ENCODE measurements around the gene SLC5A11.
"Not testable (repeated sequence)": the region's sequence is repeated elsewhere in the genome, so short reads cannot be mapped to it uniquely, and the experiment has no call there.

The SLC5A11 gene

GRCh38 chr16:24845726-24846547 is at the start of gene SLC5A11:
Gene SLC5A11 (plus strand): TSS chr16:24845963. CDS start chr16:24858644, 12,681 bp downstream.
- no peak for DNase-seq (ENCODE audit: low read depth in 2 of 2)

GRCh38 chr16:24800586-24800985 is 45.2 kb upstream of the SLC5A11 start:
- no peak for DNase-seq (ENCODE audit: low read depth in 2 of 2)

- DNase-seq (ENCODE audit: low read depth in 2 of 2), result no peak
Observed at GRCh38 chr16:24801761-24802302, 43.9 kb upstream of the SLC5A11 start.

DNA sequence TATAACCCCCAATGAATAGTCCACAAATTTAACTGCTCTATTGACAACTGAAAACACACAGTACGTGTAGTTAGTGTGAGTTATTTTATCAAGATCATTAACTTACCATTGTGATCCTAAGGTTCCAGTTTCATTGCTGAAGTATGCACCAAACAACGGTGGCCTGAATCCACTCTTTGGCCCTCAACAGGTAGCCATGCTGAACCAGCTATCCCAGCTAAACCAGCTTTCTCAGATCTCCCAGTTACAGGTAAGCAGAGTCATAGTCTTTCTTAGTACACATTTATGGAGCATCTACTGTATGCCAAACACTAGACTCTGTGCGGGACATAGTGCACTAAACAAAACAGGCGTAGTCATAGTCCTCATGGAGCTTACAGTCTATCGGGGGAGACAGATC is 40.3 kb upstream of the SLC5A11 start:
- no peak for DNase-seq (ENCODE audit: low read depth in 2 of 2)

DNA sequence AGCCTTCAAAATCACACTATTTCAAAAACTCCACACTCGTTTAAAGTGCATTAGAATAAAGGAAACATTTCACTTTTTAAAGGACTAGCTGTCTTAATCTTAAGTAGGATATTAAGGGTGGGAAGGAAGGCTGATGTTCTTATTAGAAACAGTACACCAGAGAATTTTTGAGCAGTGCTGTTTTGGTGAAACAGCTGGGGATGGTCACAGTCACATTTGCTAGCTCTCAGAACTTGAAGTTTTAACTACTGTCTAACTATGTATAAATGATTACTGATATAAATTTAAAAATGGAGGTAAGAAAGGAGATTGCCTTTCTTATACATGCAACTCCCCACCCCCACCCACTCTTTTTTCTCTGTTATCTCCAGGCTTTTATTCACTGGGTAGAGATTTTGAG is 38.5 kb upstream of the SLC5A11 start:
- DNase-seq (ENCODE audit: low read depth in 2 of 2), result no peak

DNA sequence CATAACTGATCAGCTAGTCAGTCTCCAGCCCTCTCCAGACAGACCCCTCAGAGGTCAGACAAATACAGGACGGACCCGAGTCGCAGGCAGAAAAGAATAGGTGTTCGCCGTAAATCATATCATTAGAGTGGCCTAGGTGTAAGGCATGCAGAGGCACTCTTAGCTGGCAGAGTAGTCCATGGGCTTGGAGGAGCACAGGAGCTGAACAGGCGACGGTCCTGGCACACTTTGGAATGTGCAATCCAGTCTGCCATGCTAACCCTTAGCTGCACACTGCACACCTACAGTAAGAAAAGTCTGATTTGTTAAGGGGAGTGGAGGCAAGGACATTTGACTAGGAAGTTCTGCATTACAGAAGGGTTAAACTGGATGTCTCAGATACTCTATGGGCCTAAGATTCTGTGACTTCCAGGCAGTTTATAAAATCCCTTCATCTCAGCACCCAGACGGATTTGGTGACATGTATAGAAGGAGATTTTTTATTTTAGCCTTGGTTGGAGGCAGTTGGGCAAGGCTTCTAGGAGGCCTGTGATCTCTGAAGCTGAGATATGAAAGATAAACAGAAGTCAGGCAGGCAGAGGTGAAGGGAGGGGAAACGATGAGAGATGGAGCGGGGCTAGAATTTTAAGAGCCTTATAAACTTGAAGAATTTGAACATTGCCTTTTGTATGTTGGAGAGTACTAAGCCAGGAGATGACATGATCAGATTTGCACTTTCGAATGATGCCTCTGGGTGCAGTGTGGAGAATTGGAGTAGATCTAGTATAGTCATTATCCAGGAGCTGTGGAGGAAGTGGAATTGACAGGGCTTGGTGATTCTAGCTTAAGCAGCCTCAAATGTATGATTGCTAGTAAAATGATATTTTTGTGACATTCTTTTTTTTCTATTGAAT is 34.6 kb upstream of the SLC5A11 start:
- no peak for DNase-seq (ENCODE audit: low read depth in 2 of 2)

- not testable (repeated sequence) for DNase-seq (ENCODE audit: low read depth in 2 of 2)
Observed at GRCh38 chr16:24812813-24813212, 33.0 kb upstream of the SLC5A11 start.

GRCh38 chr16:24815021-24815420 is 30.7 kb upstream of the SLC5A11 start:
- DNase-seq (ENCODE audit: low read depth in 2 of 2), result no peak

- DNase-seq (ENCODE audit: low read depth in 2 of 2), result no peak
Observed at GRCh38 chr16:24816688-24817087, 29.1 kb upstream of the SLC5A11 start.

GRCh38 chr16:24819462-24820040 is 26.2 kb upstream of the SLC5A11 start:
- DNase-seq (ENCODE audit: low read depth in 2 of 2), result no peak

GRCh38 chr16:24820522-24820921 is 25.2 kb upstream of the SLC5A11 start:
- DNase-seq (ENCODE audit: low read depth in 2 of 2), result no peak

DNA sequence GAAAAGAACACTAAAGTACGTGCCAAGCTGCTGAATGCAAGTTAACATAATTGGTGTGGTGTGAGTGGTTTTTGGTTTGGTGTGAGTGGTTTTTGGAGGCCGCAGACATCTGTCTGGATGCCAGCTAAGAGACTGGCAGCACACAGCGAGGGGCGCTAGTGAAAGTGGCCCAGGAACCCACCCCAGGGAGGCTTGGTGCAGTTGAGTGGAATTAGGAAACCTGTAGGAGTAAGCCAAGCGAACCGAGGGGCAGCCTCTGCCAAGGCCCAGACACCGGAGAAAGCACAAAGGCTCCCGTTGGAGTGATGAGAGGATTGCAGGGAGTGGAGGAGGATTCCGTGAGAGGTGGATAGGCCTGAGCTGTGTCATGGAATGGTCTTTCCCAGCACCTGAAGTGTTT is 24.6 kb upstream of the SLC5A11 start:
- no peak for DNase-seq (ENCODE audit: low read depth in 2 of 2)

DNA sequence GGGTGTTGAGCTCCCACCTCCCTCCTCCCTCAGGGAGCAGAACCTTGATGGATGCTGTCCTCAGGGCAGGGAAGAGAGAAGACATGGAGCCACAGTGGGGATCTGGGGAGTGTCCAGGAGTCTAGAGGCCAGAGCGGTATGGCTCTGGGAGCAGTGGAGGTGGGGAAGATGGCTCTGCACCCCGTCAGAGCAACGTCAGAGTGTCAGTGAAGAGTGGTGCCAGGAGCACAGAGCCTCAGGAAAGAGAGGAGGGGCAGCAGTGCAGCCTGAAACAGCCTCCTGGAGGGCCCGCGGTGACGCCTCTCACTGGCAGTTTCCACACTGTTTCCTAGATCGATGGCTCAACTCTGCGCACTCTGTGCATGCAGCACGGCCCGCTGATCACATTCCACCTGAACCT is 23.2 kb upstream of the SLC5A11 start:
- no peak for DNase-seq (ENCODE audit: low read depth in 2 of 2)

DNA sequence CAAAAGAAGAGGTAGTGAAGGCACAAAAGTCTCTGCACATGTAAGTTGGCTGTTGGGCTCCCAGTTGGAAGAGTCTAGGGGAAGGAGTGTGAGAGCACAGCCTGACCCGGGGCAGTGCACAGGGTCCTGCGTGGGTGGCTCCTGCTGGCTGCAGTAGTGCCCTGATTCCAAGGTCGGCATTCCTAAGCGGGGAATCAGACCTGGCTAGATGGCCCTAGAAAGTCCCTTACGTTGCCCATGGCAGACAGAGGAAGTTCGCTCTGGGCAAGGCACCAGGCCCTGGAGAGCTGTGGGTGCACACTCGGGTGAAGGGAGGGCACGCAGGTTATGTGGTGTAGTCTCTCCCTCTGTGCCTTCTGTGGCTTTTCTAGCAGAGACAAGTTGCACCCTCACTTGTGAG is 22.8 kb upstream of the SLC5A11 start:
- no peak for DNase-seq (ENCODE audit: low read depth in 2 of 2)

- no peak for DNase-seq (ENCODE audit: low read depth in 2 of 2)
Observed at GRCh38 chr16:24825696-24826095, 20.1 kb upstream of the SLC5A11 start.

GRCh38 chr16:24826096-24826690 is 19.6 kb upstream of the SLC5A11 start:
- DNase-seq (ENCODE audit: low read depth in 2 of 2), result no peak

GRCh38 chr16:24826817-24827566 is 18.8 kb upstream of the SLC5A11 start:
- no peak for DNase-seq (ENCODE audit: low read depth in 2 of 2)

DNA sequence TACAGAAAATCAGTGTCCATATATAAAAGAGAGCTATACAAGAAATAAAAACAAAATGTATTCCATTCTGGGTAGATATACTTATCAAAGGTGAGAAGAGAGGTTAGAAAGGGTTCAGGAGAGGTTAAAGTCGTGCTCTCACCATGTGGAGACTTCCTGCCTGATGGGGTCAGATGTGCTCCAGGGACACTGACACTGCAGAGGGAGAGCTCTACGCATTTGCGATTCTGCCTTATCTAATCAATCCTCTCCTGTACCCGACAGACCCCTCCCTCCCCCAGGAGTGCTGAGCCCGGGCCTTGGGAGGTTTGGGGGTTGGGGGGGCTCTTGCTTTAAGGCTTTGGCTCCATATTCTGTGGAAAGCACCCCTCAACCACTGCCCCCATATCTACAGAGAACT is 16.6 kb upstream of the SLC5A11 start:
- no peak for DNase-seq (ENCODE audit: low read depth in 2 of 2)

DNA sequence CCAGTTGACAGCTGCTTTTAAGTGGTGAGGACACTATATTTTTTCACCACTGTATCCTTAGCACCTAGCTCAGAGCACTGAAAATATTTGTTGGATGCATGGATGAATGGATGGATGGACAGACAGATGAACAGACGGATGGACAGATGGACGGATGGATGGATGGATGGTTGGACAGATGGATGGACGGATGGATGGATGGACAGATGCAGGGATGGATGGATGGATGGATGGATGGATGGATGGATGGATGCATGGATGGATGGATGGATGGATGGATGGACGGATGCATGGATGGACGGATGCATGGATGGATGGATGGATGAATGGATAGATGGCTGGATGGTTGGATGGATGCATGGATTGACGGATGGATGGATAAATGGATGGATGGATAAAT is 12.4 kb upstream of the SLC5A11 start:
- no peak for DNase-seq (ENCODE audit: low read depth in 2 of 2)

DNA sequence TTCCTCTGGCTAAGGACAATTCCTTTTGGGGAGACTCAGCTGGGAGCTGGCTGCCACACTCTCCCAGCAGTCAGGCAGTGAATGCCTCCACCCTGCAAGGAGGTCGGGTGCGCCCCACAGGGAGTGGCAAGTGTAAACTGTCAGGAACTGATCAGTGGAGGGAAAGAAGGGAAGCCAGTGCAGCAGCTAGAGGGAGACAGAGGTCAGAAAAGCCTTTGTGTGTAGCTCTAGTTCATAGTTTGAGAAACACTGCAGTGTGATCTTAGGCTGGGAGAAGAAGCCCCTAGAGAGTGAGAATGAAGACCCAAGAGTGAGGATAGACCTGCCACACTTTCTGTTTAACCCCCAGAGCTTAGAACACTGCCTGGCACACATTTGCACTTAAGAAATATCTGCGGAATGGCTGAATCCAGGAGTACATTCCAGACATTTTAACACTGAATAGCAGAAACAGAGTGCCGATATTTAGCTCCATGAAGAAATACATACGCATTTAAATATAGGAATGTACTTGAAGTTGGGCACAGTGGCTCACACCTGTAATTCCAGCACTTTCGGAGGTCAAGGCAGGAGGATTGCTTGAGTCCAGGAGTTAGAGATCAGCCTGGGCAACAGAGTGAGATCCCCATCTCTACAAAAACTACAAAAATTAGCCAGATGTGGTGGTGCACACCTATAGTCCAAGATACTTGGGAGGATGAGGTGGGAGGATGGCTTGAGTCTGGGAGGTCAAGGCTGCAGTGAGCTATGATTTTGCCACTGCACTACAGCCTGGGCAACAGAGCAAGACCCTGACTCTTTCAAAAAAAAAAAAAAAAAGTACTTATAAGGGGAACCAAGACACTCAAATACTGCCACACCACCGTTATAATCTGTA is 11.1 kb upstream of the SLC5A11 start:
- no peak for DNase-seq (ENCODE audit: low read depth in 2 of 2)
